DOHH2 (cell line): ENCODE data around the gene COQ10A.
"Not testable (repeated sequence)": the region's sequence is repeated elsewhere in the genome, so short reads cannot be mapped to it uniquely, and the experiment has no call there.

Experiments used
- H3F3A ChIP-seq: fragments of 200-600 bp; sonication (generic), shearing (Covaris generic); 2 replicates; pipeline ENCODE4 v1.6.0; 2016; ENCODE audit warnings: antibody characterized with exemption, mild to moderate bottlenecking; ENCODE audit not compliant: control insufficient read depth, insufficient read depth
- H3K27ac ChIP-seq: fragments of 200-600 bp; sonication (generic); 2 replicates; pipeline ENCODE4 v1.5.1; 2014; ENCODE audit warnings: low read depth, mild to moderate bottlenecking, low read length, moderate library complexity
- H3K27me3 ChIP-seq: fragments of 200-600 bp; sonication (generic); 2 replicates; pipeline ENCODE4 v1.6.1; 2014; ENCODE audit warnings: mild to moderate bottlenecking, low read length, mixed read lengths; ENCODE audit not compliant: control insufficient read depth
- H3K36me3 ChIP-seq: fragments of 200-600 bp; sonication (generic); 2 replicates; pipeline ENCODE4 v1.6.1; 2014; ENCODE audit warnings: mild to moderate bottlenecking, low read length, moderate library complexity, mixed read lengths; ENCODE audit not compliant: control insufficient read depth
- H3K4me1 ChIP-seq: fragments of 200-600 bp; sonication (generic); 2 replicates; pipeline ENCODE4 v1.6.1; 2014; ENCODE audit warnings: mild to moderate bottlenecking, low read length, mixed read lengths; ENCODE audit not compliant: control insufficient read depth
- H3K4me2 ChIP-seq: fragments of 200-600 bp; sonication (generic); 2 replicates; pipeline ENCODE4 v1.6.0; 2014; ENCODE audit warnings: mild to moderate bottlenecking, low read length, moderate library complexity
- H3K4me3 ChIP-seq: fragments of 200-600 bp; sonication (generic); 2 replicates; pipeline ENCODE4 v1.5.1; 2014; ENCODE audit warnings: mild to moderate bottlenecking, low read length, mixed read lengths
- H3K79me2 ChIP-seq: fragments of 200-600 bp; sonication (generic); 2 replicates; pipeline ENCODE4 v1.6.1; 2014; ENCODE audit warnings: mild to moderate bottlenecking, low read length, mixed read lengths; ENCODE audit not compliant: control insufficient read depth
- H3K9me2 ChIP-seq: fragments of 200-600 bp; sonication (generic); replicated peaks from 2 replicates; pipeline ENCODE4 v1.6.1; 2014; ENCODE audit warnings: mild to moderate bottlenecking, low read length, mixed read lengths; ENCODE audit not compliant: control insufficient read depth
- H3K9me3 ChIP-seq: fragments of 200-600 bp; sonication (generic); 2 replicates; pipeline ENCODE4 v1.6.1; 2014; ENCODE audit warnings: antibody characterized with exemption, low read length, mixed read lengths; ENCODE audit not compliant: control insufficient read depth, insufficient read depth
- H4K20me1 ChIP-seq: fragments of 200-600 bp; sonication (generic); 2 replicates; pipeline ENCODE4 v1.6.0; 2014; ENCODE audit warnings: low read depth, mild to moderate bottlenecking, antibody characterized with exemption, low read length, moderate library complexity; ENCODE audit not compliant: control insufficient read depth, insufficient read depth
- EZH2phosphoT487 ChIP-seq: fragments of 200-600 bp; sonication (generic); IDR thresholded peaks from 2 replicates; pipeline ENCODE4 v1.6.1; 2017; ENCODE audit warnings: borderline replicate concordance, mild to moderate bottlenecking, antibody characterized with exemption, low read length, moderate library complexity, mixed read lengths
- TF ChIP-seq, protein P1 (sequence below): fragments of 200-600 bp; sonication (generic); IDR thresholded peaks from one replicate; pipeline ENCODE4 v1.5.1; 2014; ENCODE audit warnings: antibody characterized with exemption, mild to moderate bottlenecking, low read depth, low read length; ENCODE audit not compliant: poor library complexity, severe bottlenecking

Gene COQ10A

DNA sequence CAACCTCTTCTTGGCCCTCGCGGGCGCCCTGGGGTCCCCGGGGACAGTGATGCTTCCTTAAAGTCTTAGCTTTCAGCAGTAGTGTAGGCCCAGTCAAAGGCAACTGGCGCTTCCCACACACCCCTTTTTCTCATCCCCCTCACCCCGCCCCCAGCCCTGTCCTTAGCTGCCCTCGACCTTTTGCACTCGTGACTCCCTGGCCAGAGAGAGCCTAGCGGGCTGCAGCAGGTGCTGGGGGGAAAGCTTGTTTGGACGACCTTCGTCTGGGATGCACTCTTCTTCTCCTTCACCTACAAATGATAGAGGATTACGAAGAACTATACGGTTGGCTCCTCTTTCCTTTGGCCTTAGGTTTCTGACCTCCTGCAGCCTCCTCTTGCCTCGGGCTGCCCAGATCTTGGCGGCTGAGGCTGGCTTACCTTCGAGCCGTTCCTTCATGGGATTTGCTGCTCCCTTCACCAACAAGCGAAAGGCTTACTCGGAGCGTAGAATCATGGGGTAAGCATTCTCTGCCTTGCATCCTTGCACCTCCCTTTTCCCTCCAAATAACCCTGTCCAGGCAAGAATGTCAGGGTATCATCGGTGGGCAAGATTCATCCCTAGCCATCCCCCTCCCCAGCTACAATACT is 815 bp downstream of the COQ10A start:
- H3K27ac ChIP-seq = 0 out of 2 replicates have a peak overlapping the region, but pooled peaks have one; percentile 67
- TF ChIP-seq EZH2phosphoT487 = no peak
- TF ChIP-seq, protein P1, sequence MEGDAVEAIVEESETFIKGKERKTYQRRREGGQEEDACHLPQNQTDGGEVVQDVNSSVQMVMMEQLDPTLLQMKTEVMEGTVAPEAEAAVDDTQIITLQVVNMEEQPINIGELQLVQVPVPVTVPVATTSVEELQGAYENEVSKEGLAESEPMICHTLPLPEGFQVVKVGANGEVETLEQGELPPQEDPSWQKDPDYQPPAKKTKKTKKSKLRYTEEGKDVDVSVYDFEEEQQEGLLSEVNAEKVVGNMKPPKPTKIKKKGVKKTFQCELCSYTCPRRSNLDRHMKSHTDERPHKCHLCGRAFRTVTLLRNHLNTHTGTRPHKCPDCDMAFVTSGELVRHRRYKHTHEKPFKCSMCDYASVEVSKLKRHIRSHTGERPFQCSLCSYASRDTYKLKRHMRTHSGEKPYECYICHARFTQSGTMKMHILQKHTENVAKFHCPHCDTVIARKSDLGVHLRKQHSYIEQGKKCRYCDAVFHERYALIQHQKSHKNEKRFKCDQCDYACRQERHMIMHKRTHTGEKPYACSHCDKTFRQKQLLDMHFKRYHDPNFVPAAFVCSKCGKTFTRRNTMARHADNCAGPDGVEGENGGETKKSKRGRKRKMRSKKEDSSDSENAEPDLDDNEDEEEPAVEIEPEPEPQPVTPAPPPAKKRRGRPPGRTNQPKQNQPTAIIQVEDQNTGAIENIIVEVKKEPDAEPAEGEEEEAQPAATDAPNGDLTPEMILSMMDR = no peak
- H3K4me2 ChIP-seq = peak overlapping the region; percentile 75

DNA sequence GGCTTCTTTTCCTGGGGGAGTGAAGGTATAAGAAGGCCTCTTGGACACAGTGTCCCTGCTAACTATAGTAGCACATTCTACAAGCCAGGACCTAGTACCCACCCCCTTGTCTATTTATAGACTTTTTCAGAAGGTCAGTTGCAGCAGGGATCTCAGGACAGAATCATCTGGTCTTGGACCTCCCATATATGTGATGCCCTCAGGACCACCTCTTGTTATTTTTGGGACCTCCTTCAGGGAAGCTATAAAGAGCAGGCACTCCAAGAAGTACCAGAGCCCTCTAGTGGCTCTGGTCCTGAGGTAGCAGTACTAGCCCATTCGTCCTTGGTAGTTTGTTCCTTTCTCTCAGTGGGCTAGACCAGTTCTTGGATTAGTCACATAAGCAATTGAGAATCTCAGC is 4.3 kb downstream of the COQ10A start:
- Histone ChIP-seq H3K36me3 (peaks cover 63% of the 10 kb centered on the region), H3K79me2 (no peaks in the 10 kb centered on the region), H3K27ac (no peak overlapping the region), H3F3A (peaks cover 43% of the 10 kb centered on the region), H3K4me2 (no peak overlapping the region), H3K4me3 (no peak overlapping the region), H3K9me2 (no peaks in the 10 kb centered on the region), H4K20me1 (no peaks in the 10 kb centered on the region), H3K4me1 (peaks cover 14% of the 10 kb centered on the region), H3K9me3 (no peaks in the 10 kb centered on the region), H3K27me3 (no peaks in the 10 kb centered on the region)
- TF ChIP-seq, protein P1 = peak; percentile 59
- TF ChIP-seq EZH2phosphoT487 = no peak

More for the DNA sequence above, 815 bp downstream of the COQ10A start:
- H3K4me3 ChIP-seq = peak overlapping the region; percentile 84
- no peaks in the 10 kb centered on the region for H3K79me2 ChIP-seq
- no peaks in the 10 kb centered on the region for H3K9me3 ChIP-seq
- H3K9me2 ChIP-seq = no peaks in the 10 kb centered on the region
- no peaks in the 10 kb centered on the region for H4K20me1 ChIP-seq
- peaks cover 33% of the 10 kb centered on the region for H3F3A ChIP-seq
- H3K4me1 ChIP-seq = peaks cover 14% of the 10 kb centered on the region
- peaks cover 29% of the 10 kb centered on the region for H3K36me3 ChIP-seq
- H3K27me3 ChIP-seq = no peaks in the 10 kb centered on the region

GRCh38 chr12:56272468-56272867 is 5.7 kb downstream of the COQ10A start:
- H3K4me3 ChIP-seq, H3K4me1 ChIP-seq, H3K27ac ChIP-seq, H3K9me2 ChIP-seq, H3K4me2 ChIP-seq, H3K9me3 ChIP-seq, H3K79me2 ChIP-seq, H3K27me3 ChIP-seq, H4K20me1 ChIP-seq: not testable (repeated sequence)
- H3F3A ChIP-seq = peaks cover 43% of the 10 kb centered on the region
- peaks cover 73% of the 10 kb centered on the region for H3K36me3 ChIP-seq

GRCh38 chr12:56274299-56274698 is 7.6 kb downstream of the COQ10A start:
- H3K27ac ChIP-seq = no peak overlapping the region
- no peaks in the 10 kb centered on the region for H3K9me3 ChIP-seq
- no peaks in the 10 kb centered on the region for H3K9me2 ChIP-seq
- H3K4me3 ChIP-seq = no peak overlapping the region
- TF ChIP-seq, protein P1 = no peak
- no peak for TF ChIP-seq EZH2phosphoT487
- H4K20me1 ChIP-seq = no peaks in the 10 kb centered on the region
- H3K36me3 ChIP-seq = peaks cover 89% of the 10 kb centered on the region
- no peaks in the 10 kb centered on the region for H3K4me1 ChIP-seq
- no peaks in the 10 kb centered on the region for H3K79me2 ChIP-seq
- no peaks in the 10 kb centered on the region for H3K27me3 ChIP-seq
- H3K4me2 ChIP-seq = no peak overlapping the region
- H3F3A ChIP-seq = peaks cover 27% of the 10 kb centered on the region
